ENCODE data around the gene ANKDD1B.

The ANKDD1B gene

DNA sequence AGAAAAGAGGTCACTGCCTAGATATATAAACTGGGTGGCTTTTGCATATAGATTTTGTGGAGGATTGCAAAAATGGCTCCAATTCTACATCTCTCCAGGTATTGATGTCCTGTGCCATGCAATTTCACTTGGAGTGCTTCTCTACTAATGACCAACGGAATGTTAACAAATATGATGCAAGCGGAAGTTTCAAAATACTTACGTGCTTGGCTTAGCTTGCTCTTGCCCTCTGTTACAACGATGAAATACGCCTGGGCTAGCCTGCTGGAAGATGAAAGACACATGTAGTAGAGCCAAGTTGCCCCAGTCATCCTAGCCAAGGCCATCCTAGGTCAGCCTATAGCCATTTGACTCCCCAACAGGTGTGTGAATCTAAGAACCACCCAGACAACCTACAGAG is 109.6 kb downstream of the ANKDD1B start:
- TF ChIP-seq EZH2phosphoT487 (conservative IDR thresholded peaks at IDR 0.05; ENCODE audit: low read length): no peak
- TF ChIP-seq, protein P1, sequence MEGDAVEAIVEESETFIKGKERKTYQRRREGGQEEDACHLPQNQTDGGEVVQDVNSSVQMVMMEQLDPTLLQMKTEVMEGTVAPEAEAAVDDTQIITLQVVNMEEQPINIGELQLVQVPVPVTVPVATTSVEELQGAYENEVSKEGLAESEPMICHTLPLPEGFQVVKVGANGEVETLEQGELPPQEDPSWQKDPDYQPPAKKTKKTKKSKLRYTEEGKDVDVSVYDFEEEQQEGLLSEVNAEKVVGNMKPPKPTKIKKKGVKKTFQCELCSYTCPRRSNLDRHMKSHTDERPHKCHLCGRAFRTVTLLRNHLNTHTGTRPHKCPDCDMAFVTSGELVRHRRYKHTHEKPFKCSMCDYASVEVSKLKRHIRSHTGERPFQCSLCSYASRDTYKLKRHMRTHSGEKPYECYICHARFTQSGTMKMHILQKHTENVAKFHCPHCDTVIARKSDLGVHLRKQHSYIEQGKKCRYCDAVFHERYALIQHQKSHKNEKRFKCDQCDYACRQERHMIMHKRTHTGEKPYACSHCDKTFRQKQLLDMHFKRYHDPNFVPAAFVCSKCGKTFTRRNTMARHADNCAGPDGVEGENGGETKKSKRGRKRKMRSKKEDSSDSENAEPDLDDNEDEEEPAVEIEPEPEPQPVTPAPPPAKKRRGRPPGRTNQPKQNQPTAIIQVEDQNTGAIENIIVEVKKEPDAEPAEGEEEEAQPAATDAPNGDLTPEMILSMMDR (IDR thresholded peaks at IDR 0.05; ENCODE audit: insufficient read depth, low read length, poor library complexity, severe bottlenecking): no peak
- H3K4me2 ChIP-seq (ENCODE audit: low read depth, low read length, poor library complexity, severe bottlenecking): no peak overlapping the region
- H3K9me2 ChIP-seq (replicated peaks; ENCODE audit: insufficient read depth, low read length): no peaks in the 10 kb centered on the region
- peaks cover 11% of the 10 kb centered on the region for H3K79me2 ChIP-seq (ENCODE audit: insufficient read depth, low read length)
- no peaks in the 10 kb centered on the region for H3K27me3 ChIP-seq (ENCODE audit: low read length)
- no peak overlapping the region for H3K4me3 ChIP-seq (ENCODE audit: insufficient read depth, low read length, poor library complexity, severe bottlenecking)
- no peak overlapping the region for H2AFZ ChIP-seq (ENCODE audit: low read depth, low read length, severe bottlenecking)
- no peaks in the 10 kb centered on the region for H4K20me1 ChIP-seq (ENCODE audit: low read depth, low read length)
- peaks cover 4% of the 10 kb centered on the region; the same call in 1 of the 2 replicates for H3F3A ChIP-seq (ENCODE audit: insufficient read depth)
- no peaks in the 10 kb centered on the region for H3K9me3 ChIP-seq (ENCODE audit: insufficient read depth, low read length)
- H3K27ac ChIP-seq (ENCODE audit: low read depth, low read length): no peak overlapping the region
- H3K9ac ChIP-seq (ENCODE audit: low read length): no peak overlapping the region
- H3K36me3 ChIP-seq (ENCODE audit: low read length): no peaks in the 10 kb centered on the region

Data from SU-DHL-6 (cell line).